ENCODE data around the gene ITIH4.
"Not testable (repeated sequence)": the region's sequence is repeated elsewhere in the genome, so short reads cannot be mapped to it uniquely, and the experiment has no call there.

ITIH4 gene

GRCh38 chr3:52779837-52780585, 50.5 kb downstream of the ITIH4 start:
- peak; percentile 2 for DNase-seq

- DNase-seq = no peak
Observed at GRCh38 chr3:52779011-52779836, 51.2 kb downstream of the ITIH4 start.

GRCh38 chr3:52777959-52778805, 52.3 kb downstream of the ITIH4 start:
- no peak for DNase-seq

GRCh38 chr3:52777127-52777958, 53.1 kb downstream of the ITIH4 start, which contains the start of gene ITIH1:
ITIH1 (plus strand) TSS chr3:52777599; CDS start chr3:52777616, 17 bp downstream.
- no peak for DNase-seq

- DNase-seq = not testable (repeated sequence)
Observed at GRCh38 chr3:52776486-52776885, 54.0 kb downstream of the ITIH4 start.

GRCh38 chr3:52775877-52776276, 54.6 kb downstream of the ITIH4 start:
- no peak for DNase-seq

- no peak for DNase-seq
Observed at GRCh38 chr3:52774901-52775864, 55.3 kb downstream of the ITIH4 start.

- no peak for DNase-seq
Observed at GRCh38 chr3:52774066-52774713, 56.3 kb downstream of the ITIH4 start.

GRCh38 chr3:52773361-52774065, 57.0 kb downstream of the ITIH4 start:
- no peak for DNase-seq

- no peak for DNase-seq
Observed at GRCh38 chr3:52771702-52772101, 58.8 kb downstream of the ITIH4 start.

GRCh38 chr3:52771334-52771681, 59.2 kb downstream of the ITIH4 start:
- no peak for DNase-seq

GRCh38 chr3:52770496-52771333, 59.8 kb downstream of the ITIH4 start, which contains the start of gene NEK4:
NEK4 (minus strand) TSS chr3:52770940; CDS start chr3:52770746, 194 bp downstream.
- DNase-seq = peak; percentile 81

GRCh38 chr3:52769786-52770455, 60.6 kb downstream of the ITIH4 start:
- DNase-seq = no peak

GRCh38 chr3:52763466-52763865, 67.0 kb downstream of the ITIH4 start:
- DNase-seq = no peak
